GM12874 (cell line): ENCODE data around the gene ATP9A.
A peak's percentile ranks its signal among the peaks of the same experiment; 100 is the strongest.

ENCODE experiments used
- TF ChIP-seq, protein P1 (sequence below): IDR thresholded peaks from 2 replicates; pipeline ENCODE4 v1.5.1; 2011; ENCODE audit warnings: low read depth, mild to moderate bottlenecking, control low read depth, low read length, moderate library complexity; ENCODE audit not compliant: insufficient read depth

The ATP9A gene

GRCh38 chr20:51624157-51624731 lies 143.9 kb downstream of the ATP9A start:
- TF ChIP-seq, protein P1, sequence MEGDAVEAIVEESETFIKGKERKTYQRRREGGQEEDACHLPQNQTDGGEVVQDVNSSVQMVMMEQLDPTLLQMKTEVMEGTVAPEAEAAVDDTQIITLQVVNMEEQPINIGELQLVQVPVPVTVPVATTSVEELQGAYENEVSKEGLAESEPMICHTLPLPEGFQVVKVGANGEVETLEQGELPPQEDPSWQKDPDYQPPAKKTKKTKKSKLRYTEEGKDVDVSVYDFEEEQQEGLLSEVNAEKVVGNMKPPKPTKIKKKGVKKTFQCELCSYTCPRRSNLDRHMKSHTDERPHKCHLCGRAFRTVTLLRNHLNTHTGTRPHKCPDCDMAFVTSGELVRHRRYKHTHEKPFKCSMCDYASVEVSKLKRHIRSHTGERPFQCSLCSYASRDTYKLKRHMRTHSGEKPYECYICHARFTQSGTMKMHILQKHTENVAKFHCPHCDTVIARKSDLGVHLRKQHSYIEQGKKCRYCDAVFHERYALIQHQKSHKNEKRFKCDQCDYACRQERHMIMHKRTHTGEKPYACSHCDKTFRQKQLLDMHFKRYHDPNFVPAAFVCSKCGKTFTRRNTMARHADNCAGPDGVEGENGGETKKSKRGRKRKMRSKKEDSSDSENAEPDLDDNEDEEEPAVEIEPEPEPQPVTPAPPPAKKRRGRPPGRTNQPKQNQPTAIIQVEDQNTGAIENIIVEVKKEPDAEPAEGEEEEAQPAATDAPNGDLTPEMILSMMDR = peak; percentile 82

DNA sequence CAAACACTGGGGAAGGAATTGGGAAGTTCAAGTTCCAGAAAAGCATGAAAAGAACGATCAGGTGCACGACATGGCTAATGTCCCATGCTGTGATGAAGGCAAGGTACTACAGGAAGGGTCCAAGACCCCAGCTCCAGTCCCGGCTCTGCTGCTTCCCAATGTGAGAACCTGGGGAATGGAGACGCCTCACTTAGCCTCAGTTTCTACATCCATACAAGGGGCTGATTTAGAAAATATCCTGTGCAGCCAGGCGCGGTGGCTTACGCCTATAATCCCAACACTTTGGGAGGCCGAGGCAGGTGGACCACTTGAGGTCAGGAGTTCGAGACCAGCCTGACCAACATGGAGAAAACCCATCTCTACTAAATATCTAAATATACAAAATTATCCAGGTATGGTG lies 144.9 kb downstream of the ATP9A start:
- TF ChIP-seq, protein P1 = no peak

GRCh38 chr20:51622004-51622874 lies 146.0 kb downstream of the ATP9A start:
- TF ChIP-seq, protein P1 = no peak

DNA sequence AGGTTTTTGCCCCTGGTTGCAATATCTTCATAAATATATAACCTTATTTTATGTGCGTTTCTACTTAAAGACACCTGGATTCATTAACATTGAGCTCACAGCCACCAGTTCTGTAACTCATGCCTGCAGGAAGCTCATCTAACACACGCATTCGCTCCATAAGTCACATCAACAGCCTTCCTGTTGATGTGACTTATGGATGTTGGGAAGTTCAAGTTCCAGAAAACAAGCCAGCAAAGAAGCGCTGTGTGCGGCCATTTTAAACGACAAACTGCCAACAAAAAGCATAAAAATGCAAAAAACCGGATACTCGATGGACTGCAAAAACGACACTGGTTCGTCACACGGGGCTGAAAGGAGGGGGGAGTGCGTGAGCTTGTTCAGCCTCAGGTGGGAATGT lies 147.8 kb downstream of the ATP9A start:
- TF ChIP-seq, protein P1 = no peak

GRCh38 chr20:51616060-51616459 lies 152.1 kb downstream of the ATP9A start:
- TF ChIP-seq, protein P1 = peak; percentile 39; the same call in 1 of the 2 replicates

- TF ChIP-seq, protein P1 = no peak
Measured at GRCh38 chr20:51614687-51615086, 153.5 kb downstream of the ATP9A start.

- TF ChIP-seq, protein P1 = no peak
Measured at GRCh38 chr20:51613580-51613979, 154.6 kb downstream of the ATP9A start.
